ENCODE measurements around the gene PDPR.
"Not testable (repeated sequence)": the region's sequence is repeated elsewhere in the genome, so short reads cannot be mapped to it uniquely, and the experiment has no call there.

DNA sequence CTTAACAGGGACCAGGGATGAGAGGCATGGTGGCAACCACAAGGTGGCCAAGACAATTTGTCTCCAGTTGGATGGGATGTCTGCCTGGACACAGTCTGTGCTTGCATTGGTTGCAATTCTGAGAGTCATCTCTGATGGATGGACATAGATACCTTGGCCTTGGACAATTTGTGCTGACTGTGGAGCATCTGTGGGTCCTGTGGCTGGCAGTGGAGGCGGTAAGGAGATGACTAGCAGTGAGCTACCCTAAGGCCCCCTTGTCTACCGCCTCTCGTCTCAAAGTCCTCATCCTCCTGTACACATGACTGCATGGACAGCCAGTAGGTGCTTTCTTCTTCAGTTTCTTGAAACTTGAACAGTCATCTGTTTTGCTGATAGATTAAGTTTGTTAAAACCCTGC, 4.6 kb downstream of the PDPR start:
- TF ChIP-seq, protein P1, sequence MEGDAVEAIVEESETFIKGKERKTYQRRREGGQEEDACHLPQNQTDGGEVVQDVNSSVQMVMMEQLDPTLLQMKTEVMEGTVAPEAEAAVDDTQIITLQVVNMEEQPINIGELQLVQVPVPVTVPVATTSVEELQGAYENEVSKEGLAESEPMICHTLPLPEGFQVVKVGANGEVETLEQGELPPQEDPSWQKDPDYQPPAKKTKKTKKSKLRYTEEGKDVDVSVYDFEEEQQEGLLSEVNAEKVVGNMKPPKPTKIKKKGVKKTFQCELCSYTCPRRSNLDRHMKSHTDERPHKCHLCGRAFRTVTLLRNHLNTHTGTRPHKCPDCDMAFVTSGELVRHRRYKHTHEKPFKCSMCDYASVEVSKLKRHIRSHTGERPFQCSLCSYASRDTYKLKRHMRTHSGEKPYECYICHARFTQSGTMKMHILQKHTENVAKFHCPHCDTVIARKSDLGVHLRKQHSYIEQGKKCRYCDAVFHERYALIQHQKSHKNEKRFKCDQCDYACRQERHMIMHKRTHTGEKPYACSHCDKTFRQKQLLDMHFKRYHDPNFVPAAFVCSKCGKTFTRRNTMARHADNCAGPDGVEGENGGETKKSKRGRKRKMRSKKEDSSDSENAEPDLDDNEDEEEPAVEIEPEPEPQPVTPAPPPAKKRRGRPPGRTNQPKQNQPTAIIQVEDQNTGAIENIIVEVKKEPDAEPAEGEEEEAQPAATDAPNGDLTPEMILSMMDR (conservative IDR thresholded peaks at IDR 0.05) = not testable (repeated sequence)
- TF ChIP-seq ZFX (IDR thresholded peaks at IDR 0.05) = not testable (repeated sequence)
